Fibroblast of villous mesenchyme (primary cell): ENCODE measurements around the gene SRRM3. TPM values are rescaled to one million over a fixed set of nuclear protein-coding genes. Genes with fewer than 3 reads are reported as not detected.

Source experiments
- DNase-seq: peaks from one replicate; pipeline ENCODE4 v3.0.0-alpha.2; 2010; ENCODE audit warnings: low read depth
- H3K4me3 ChIP-seq: 2 replicates; pipeline ENCODE4 v1.5.1; 2011; ENCODE audit warnings: low read depth, mild to moderate bottlenecking, low read length
- total RNA-seq: library from RNA; depleted of rRNA; stranded (reverse); fragments of >200 nt; gene quantifications from 2 replicates; pipeline ENCODE4 v1.2.3, GENCODE V29; 2012
- TF ChIP-seq, protein P1 (sequence below): IDR thresholded peaks from 2 replicates; pipeline ENCODE4 v1.5.1; 2012; ENCODE audit warnings: low read depth, mild to moderate bottlenecking, low read length; ENCODE audit not compliant: insufficient read depth

The SRRM3 gene
- total RNA-seq, 1 donor: 0.43 TPM

DNA sequence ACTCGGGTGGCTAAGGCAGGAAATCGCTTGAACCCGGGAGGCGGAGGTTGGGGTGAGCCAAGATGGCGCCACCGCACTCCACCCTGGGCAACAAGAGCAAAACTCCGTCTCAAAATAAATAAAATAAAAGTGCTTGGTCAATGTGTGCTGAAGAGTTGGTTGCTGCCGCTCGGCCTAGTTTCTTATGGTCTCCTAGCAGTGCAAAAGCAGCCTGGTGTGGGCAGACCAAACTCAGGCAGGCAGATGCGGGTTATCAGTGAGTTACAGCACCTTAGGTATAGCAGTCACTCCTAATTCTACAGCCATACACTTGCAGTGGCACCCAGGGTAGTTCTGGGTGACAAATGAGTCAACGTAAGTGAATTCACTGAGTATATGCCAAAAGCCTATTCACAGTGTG is 123.4 kb downstream of the SRRM3 start:
- TF ChIP-seq, protein P1, sequence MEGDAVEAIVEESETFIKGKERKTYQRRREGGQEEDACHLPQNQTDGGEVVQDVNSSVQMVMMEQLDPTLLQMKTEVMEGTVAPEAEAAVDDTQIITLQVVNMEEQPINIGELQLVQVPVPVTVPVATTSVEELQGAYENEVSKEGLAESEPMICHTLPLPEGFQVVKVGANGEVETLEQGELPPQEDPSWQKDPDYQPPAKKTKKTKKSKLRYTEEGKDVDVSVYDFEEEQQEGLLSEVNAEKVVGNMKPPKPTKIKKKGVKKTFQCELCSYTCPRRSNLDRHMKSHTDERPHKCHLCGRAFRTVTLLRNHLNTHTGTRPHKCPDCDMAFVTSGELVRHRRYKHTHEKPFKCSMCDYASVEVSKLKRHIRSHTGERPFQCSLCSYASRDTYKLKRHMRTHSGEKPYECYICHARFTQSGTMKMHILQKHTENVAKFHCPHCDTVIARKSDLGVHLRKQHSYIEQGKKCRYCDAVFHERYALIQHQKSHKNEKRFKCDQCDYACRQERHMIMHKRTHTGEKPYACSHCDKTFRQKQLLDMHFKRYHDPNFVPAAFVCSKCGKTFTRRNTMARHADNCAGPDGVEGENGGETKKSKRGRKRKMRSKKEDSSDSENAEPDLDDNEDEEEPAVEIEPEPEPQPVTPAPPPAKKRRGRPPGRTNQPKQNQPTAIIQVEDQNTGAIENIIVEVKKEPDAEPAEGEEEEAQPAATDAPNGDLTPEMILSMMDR: no peak
- DNase-seq: no peak
- H3K4me3 ChIP-seq: no peak overlapping the region

DNA sequence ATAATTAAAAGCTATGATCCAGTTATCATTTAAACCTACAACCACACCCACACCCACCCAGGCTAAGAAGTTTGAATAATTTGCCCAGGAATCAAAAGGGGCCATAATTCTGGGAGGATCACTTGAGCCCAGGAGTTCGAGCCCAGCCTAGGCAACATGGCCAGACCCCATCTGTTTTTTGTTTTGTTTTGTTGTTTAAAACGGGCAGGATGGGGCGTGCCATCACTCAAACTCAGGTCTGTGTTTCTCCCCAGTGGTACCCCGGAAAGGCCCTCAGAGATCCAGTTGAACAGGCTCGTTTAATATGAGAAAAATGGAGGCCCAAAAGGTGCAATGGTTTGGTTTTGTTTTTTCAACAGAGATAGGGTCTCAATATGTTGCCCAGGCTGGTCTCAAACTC is 124.1 kb downstream of the SRRM3 start:
- H3K4me3 ChIP-seq: no peak overlapping the region
- DNase-seq: no peak
- TF ChIP-seq, protein P1: no peak

DNA sequence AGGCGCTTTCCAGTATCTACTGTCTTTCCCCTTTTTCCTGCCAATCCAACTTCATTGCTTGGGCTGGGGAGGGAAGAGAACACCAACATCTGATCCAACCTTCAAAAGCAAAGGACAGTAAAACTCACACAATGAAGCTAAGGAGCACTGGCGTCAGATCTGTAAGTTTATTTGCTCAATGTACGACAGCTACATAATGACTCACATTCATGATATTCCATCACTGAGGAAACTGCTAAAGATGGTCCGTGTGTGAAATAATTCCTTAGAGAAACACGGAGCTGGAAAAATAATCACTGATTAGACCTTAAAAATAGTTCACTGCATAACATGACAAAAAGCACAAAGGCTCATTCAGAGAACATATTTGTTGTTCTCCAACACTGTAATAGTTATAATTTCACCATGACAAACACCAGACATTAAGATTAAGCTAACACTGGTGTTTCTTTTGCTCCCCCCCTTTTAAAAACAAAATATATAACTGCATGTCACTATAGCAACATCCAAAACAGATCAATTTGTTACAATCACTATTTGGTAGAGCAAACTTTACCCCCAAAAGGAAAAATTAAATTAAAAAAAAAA is 125.0 kb downstream of the SRRM3 start:
- TF ChIP-seq, protein P1: no peak
- DNase-seq: peak; percentile 79
- no peak overlapping the region for H3K4me3 ChIP-seq

DNA sequence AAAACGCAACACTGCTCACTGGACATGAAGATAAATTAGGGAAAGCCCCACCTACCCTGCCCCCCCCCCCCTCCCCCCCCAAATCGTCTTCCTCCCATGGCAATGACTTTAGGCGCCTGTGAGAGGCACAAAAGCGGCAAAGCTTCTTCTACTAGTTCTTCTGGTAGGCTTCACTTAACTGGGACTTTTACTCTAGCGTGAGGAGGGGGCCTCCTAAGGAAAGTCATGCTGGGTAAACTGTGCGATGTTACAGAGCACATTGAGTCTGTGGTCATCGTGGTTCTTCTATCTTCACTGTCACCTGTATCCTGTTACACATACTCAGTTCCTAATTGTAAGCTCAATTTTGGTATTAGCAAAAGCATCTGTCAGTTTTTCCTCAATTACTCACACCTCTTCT is 125.9 kb downstream of the SRRM3 start:
- DNase-seq: no peak
- no peak overlapping the region for H3K4me3 ChIP-seq
- TF ChIP-seq, protein P1: no peak

DNA sequence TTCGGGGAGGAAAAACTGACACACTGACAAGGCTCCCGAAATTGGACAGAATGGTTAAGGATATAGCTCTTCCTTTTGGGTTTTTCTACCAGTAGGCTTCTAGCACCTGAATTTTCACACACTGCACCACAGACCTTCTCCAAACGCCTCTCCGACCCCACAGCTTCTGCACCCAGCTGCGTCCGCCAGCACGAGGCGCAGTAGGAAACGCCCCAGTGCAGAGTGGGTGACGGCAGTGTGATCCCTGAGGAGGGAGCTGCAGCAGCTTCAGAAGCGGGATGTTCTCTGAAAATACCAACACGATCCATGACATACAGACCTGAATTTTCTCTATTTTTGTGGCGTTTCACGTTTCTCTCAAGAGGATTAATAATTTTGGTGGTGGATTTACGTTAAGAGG is 126.7 kb downstream of the SRRM3 start:
- no peak for DNase-seq
- H3K4me3 ChIP-seq: no peak overlapping the region
- TF ChIP-seq, protein P1: no peak

DNA sequence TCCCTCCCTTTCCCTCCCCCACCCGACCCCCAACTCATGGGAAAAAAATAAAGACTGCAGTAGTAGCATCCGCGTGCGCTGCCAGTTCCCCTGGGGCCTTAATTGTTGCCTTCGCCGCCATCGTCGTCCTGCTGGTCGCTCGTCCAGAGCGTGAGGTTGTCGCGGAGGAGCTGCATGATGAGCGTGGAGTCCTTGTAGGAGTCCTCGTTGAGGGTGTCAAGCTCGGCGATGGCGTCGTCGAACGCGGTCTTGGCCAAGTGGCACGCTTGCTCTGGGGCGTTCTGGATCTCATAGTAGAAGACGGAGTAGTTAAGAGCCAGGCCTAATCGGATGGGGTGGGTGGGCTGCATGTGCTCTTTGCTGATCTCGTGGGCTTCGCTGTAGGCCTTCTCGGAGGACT is 127.8 kb downstream of the SRRM3 start:
- TF ChIP-seq, protein P1: no peak
- no peak overlapping the region for H3K4me3 ChIP-seq
- DNase-seq: no peak

DNA sequence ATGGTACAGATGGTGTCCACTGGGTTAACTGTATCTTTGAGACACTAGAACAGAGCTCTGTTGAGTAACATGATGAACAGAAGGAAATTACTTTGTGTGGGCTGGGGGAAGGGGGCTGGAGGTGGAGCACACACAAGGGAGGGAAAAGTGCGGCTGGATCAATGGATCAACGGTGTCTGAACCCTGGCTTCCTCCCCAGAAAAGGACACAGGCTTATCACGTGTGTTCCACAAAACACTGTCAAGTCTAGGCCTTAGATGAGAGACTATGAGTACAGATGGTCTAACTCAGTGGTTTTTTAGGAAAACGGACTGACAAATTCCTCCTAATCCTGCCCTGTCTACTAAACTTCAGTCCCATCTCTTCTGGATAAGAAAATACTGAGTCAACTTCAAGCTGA is 128.6 kb downstream of the SRRM3 start:
- TF ChIP-seq, protein P1: no peak

More for the DNA sequence above, 128.6 kb downstream of the SRRM3 start:
- H3K4me3 ChIP-seq: no peak overlapping the region
- peak; percentile 40 for DNase-seq
